Measurements from ENCODE around the gene REV3L.

Gene REV3L

DNA sequence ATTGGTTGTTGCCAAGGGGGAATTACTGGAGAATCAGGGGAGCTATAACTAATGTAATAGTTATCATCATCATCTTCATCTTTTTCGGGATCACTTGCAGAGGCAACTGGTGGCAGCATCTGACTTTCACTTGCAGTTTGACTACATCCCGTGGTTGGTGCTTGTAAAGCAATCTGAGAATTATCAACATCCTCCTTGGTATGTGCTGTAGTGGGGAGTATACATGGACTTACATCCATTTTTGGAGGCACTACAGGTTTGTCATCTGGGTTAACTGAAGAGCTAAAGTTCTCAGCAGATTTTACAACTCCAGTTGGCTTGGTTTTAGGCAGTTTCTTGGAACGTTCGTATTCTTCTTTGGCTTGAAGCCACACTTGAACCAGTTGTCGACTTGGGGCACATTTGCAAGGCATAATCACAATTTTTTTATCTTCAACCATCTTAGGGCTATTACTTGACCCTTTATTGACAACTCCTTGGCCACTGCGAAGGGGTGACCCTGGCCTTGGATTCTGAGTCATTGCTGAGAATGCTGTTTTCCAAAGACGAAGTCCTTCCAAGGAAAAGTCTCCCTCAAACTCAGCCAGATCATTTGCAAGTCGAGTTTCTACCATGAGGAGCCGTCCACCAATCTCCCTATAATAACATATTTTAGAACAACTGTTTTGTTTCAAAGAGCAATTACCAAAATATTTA lies 115.5 kb downstream of the REV3L start:
- no peaks in the 10 kb centered on the region for H3K9me3 ChIP-seq (ENCODE audit: insufficient read depth, low read depth, low read length)
- no peak overlapping the region for H2AFZ ChIP-seq (ENCODE audit: low read length)
- peaks cover 9% of the 10 kb centered on the region; the same call in 1 of the 2 replicates for H3K36me3 ChIP-seq (ENCODE audit: insufficient read depth, low read length)
- H3F3A ChIP-seq (ENCODE audit: low read depth) = no peaks in the 10 kb centered on the region
- peaks cover 22% of the 10 kb centered on the region for H3K4me1 ChIP-seq (ENCODE audit: insufficient read depth, low read length, poor library complexity, severe bottlenecking)
- H3K4me3 ChIP-seq (ENCODE audit: low read length, poor library complexity, severe bottlenecking) = no peak overlapping the region
- H3K79me2 ChIP-seq (ENCODE audit: insufficient read depth, low read length) = no peaks in the 10 kb centered on the region
- H4K20me1 ChIP-seq (ENCODE audit: insufficient read depth, low read length, poor library complexity, severe bottlenecking) = no peaks in the 10 kb centered on the region
- H3K9ac ChIP-seq (ENCODE audit: low read depth, low read length, poor library complexity, severe bottlenecking) = no peak overlapping the region
- H3K27me3 ChIP-seq (ENCODE audit: insufficient read depth, low read length, poor library complexity, severe bottlenecking) = no peaks in the 10 kb centered on the region
- no peak for TF ChIP-seq EZH2phosphoT487 (IDR thresholded peaks at IDR 0.05; ENCODE audit: borderline replicate concordance)
- TF ChIP-seq, protein P1, sequence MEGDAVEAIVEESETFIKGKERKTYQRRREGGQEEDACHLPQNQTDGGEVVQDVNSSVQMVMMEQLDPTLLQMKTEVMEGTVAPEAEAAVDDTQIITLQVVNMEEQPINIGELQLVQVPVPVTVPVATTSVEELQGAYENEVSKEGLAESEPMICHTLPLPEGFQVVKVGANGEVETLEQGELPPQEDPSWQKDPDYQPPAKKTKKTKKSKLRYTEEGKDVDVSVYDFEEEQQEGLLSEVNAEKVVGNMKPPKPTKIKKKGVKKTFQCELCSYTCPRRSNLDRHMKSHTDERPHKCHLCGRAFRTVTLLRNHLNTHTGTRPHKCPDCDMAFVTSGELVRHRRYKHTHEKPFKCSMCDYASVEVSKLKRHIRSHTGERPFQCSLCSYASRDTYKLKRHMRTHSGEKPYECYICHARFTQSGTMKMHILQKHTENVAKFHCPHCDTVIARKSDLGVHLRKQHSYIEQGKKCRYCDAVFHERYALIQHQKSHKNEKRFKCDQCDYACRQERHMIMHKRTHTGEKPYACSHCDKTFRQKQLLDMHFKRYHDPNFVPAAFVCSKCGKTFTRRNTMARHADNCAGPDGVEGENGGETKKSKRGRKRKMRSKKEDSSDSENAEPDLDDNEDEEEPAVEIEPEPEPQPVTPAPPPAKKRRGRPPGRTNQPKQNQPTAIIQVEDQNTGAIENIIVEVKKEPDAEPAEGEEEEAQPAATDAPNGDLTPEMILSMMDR (conservative IDR thresholded peaks at IDR 0.05; ENCODE audit: low read length) = no peak
- peak overlapping the region; percentile 21 for H3K4me2 ChIP-seq (ENCODE audit: low read depth, low read length, poor library complexity, severe bottlenecking)
- no peaks in the 10 kb centered on the region for H3K9me2 ChIP-seq (replicated peaks; ENCODE audit: low read depth, low read length)

DNA sequence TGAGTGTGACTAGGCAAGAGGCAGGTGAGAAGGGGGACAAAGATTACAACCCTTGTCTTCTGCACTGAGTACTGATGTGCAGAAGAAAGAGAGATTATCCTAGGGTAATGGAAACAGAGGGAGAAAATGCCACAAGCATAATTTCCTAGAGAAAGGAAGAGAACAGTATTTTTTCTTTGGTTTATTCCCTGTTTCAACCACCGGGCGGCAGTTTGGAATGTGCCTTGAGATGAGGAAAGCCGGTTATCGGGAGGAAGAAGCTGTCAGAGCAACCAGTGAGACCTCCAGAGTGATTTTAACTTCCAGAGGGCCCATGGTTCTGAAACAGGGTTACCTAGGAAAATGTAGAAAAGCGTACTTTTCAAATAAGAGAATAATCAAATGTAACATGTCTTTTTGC lies 121.4 kb downstream of the REV3L start:
- Histone ChIP-seq H3F3A (ENCODE audit: low read depth) (no peaks in the 10 kb centered on the region), H4K20me1 (ENCODE audit: insufficient read depth, low read length, poor library complexity, severe bottlenecking) (no peaks in the 10 kb centered on the region), H3K79me2 (ENCODE audit: insufficient read depth, low read length) (no peaks in the 10 kb centered on the region), H2AFZ (ENCODE audit: low read length) (no peak overlapping the region), H3K36me3 (ENCODE audit: insufficient read depth, low read length) (peaks cover 13% of the 10 kb centered on the region; the same call in 1 of the 2 replicates), H3K4me1 (ENCODE audit: insufficient read depth, low read length, poor library complexity, severe bottlenecking) (peaks cover 16% of the 10 kb centered on the region), H3K27me3 (ENCODE audit: insufficient read depth, low read length, poor library complexity, severe bottlenecking) (no peaks in the 10 kb centered on the region), H3K4me2 (ENCODE audit: low read depth, low read length, poor library complexity, severe bottlenecking) (no peak overlapping the region), H3K4me3 (ENCODE audit: low read length, poor library complexity, severe bottlenecking) (no peak overlapping the region), H3K9ac (ENCODE audit: low read depth, low read length, poor library complexity, severe bottlenecking) (no peak overlapping the region), H3K9me2 (replicated peaks; ENCODE audit: low read depth, low read length) (no peaks in the 10 kb centered on the region), H3K9me3 (ENCODE audit: insufficient read depth, low read depth, low read length) (no peaks in the 10 kb centered on the region)
- no peak for TF ChIP-seq EZH2phosphoT487 (IDR thresholded peaks at IDR 0.05; ENCODE audit: borderline replicate concordance)
- TF ChIP-seq, protein P1 (conservative IDR thresholded peaks at IDR 0.05; ENCODE audit: low read length) = peak; percentile 56

DNA sequence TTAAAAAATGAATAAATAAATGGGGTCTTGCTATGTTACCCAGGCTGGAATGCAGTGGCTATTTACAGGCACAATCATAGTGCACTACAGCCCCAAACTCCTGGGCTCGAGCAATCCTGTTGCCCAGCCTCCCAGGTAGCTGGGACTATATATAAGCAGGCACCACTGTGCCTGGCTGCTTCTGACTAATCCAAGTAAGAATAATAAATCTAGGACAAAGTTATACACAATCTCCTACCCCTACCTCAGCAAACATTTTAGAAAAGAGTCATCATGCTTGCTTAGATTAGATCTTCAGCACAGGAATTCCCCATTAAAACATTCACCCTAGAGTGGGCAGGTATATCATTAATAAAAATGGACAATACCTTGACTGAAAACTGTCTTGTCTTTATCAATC lies 124.6 kb downstream of the REV3L start:
- no peak overlapping the region for H3K9ac ChIP-seq (ENCODE audit: low read depth, low read length, poor library complexity, severe bottlenecking)
- no peaks in the 10 kb centered on the region for H3K4me1 ChIP-seq (ENCODE audit: insufficient read depth, low read length, poor library complexity, severe bottlenecking)
- H3K36me3 ChIP-seq (ENCODE audit: insufficient read depth, low read length) = peaks cover 39% of the 10 kb centered on the region
- H3K4me2 ChIP-seq (ENCODE audit: low read depth, low read length, poor library complexity, severe bottlenecking) = no peak overlapping the region
- H2AFZ ChIP-seq (ENCODE audit: low read length) = no peak overlapping the region
- no peak overlapping the region for H3K4me3 ChIP-seq (ENCODE audit: low read length, poor library complexity, severe bottlenecking)
- no peaks in the 10 kb centered on the region for H3F3A ChIP-seq (ENCODE audit: low read depth)
- no peaks in the 10 kb centered on the region for H3K9me3 ChIP-seq (ENCODE audit: insufficient read depth, low read depth, low read length)
- H3K9me2 ChIP-seq (replicated peaks; ENCODE audit: low read depth, low read length) = no peaks in the 10 kb centered on the region
- H4K20me1 ChIP-seq (ENCODE audit: insufficient read depth, low read length, poor library complexity, severe bottlenecking) = no peaks in the 10 kb centered on the region
- no peaks in the 10 kb centered on the region for H3K79me2 ChIP-seq (ENCODE audit: insufficient read depth, low read length)
- no peaks in the 10 kb centered on the region for H3K27me3 ChIP-seq (ENCODE audit: insufficient read depth, low read length, poor library complexity, severe bottlenecking)
- no peak for TF ChIP-seq EZH2phosphoT487 (IDR thresholded peaks at IDR 0.05; ENCODE audit: borderline replicate concordance)
- TF ChIP-seq, protein P1 (conservative IDR thresholded peaks at IDR 0.05; ENCODE audit: low read length) = no peak

Data from Loucy (cell line).